GM18526 (cell line): ENCODE measurements around the gene ASB11.

Experiments
- POLR2A ChIP-seq: IDR thresholded peaks from 3 replicates; pipeline ENCODE4 v1.6.1; 2011; ENCODE audit not compliant: insufficient read length; ENCODE audit errors: extremely low read depth

The ASB11 gene

DNA sequence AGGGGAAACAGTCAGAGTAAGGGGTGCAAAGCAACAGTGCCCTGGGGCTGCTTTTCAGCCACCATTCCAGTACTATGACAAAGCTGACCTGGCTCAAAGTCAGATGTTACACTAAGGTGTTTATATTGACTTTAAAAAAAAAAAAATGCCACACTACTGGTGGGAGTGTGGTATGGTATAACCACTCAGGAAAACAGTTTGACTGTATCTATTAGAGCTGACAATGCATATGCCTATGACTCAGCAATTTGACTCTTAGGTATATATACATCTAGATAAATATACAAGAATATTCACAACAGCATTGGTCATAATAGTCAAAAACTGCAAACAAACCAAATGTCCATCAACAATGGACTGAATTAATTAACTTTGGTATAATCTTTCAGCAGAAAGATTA, 60.6 kb downstream of the ASB11 start:
- no peak for TF ChIP-seq POLR2A

GRCh38 chrX:15245896-15246295, 69.5 kb downstream of the ASB11 start:
- no peak for TF ChIP-seq POLR2A

DNA sequence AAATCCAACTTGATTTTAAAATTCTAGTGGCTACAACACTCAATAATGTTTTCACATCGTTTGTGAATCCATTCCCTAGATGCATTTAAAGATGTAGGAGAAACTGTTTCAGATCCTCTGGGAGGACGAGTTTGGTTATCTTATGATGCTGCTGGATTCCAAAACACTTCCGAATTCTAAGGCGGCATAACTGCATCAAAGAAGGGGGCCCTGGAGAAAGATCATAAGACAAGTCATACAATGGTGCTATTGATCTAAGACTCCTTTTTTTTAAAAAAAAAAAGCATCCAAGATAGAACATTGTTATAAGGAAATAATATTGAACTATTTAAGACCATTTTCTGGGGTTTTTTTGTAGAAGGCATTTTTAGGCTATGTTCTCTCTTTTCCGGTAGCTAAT, 71.0 kb downstream of the ASB11 start:
- no peak for TF ChIP-seq POLR2A

GRCh38 chrX:15242899-15243555, 72.4 kb downstream of the ASB11 start:
- TF ChIP-seq POLR2A = no peak

DNA sequence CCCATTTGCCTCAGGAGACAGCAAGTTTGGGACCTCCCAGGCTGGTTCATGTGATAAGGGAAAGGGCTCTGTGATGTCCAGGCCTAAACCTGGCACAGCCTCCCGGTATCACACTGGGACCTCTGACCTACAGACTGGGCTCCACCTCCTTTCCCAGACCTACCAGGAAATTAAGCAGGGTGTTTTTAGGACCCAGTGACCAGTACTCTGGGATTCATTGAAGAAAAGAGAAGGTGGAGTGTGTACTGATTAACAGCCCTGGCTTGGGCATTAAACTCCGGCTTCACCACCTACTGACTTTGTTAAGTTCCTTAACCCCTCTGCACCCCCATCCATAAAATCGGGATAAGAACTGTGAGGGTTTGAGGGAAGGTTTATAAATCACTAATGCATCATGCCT, 74.1 kb downstream of the ASB11 start:
- no peak for TF ChIP-seq POLR2A

DNA sequence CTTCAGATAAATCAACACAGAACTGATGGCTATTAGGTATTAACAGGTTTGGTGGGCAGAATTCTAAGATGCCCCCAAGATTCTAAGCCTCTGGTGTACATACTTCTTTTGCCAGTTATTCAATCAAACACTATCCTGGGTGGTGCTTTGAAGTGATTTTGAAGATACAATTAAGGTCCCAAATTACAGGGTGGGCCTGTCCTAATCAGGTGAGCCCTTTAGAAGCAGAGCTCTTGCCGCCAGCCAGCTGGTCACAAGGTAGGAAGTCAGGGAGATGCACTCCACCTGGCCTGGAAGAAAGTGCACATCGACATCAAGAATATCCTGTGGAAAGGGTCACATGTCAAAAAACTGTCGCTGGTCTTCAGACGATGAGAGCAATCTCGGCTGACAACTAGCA, 75.0 kb downstream of the ASB11 start:
- TF ChIP-seq POLR2A = no peak

DNA sequence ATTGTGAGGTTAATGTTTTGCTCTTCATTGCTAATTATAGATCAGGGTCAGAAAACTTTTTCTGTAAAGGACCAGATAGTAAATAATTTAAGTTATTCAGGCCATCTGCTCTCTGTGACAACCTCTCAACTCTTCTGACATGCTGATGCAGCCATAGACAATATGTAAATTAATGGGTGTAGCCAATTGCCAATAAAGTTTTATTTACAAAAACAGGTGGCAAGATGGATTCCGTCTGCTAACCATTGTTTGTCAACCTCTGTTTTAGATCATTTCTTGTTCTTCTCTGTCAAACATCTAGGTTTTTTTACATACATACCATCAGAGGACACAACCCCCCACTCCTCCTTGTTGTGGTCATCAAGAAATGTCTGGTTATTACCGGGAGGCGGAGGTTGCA, 79.3 kb downstream of the ASB11 start:
- no peak for TF ChIP-seq POLR2A

- TF ChIP-seq POLR2A = no peak
These were observed 80.4 kb downstream of the ASB11 start for GRCh38 chrX:15235001-15235400.

DNA sequence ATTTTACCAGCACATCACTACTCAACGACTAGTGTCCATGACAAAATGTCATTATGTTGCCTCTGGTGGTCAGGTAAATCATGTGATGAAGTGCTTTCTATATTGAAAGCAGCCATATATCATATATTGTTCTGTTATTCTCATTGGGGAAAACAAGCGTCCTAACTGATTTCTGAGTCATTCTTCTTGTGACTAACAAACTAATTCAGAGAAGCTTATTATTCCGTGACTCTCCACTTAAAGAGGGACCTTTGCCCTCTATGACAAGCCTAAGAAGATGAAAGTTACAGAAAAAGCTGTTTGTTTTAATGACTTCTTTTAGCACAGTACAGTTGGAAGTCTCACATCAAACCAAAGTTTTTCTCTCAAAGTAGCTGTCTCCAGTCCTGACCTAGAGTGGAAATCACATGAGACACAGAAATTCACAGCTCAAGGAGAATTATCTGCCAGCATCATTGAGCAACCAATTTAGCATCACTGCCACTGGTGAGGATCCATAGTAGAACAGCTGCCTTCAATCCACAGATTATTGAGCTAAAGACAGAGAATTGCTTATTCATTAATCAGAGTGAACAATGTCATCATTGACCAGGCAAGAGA, 81.9 kb downstream of the ASB11 start:
- no peak for TF ChIP-seq POLR2A
